ENCODE results near the gene OR5AU1.

- TF ChIP-seq CTCF (IDR thresholded peaks at IDR 0.05) (no peak), POLR2AphosphoS5 (IDR thresholded peaks at IDR 0.05; ENCODE audit: insufficient read depth in 1 of 2, low read depth in 1 of 2) (no peak), POLR2A (IDR thresholded peaks at IDR 0.05) (no peak)
These were observed 15.3 kb upstream of the OR5AU1 start for GRCh38 chr14:21171128-21171527.

Measured in vagina (tissue), 2 donors.